ENCODE results near the gene OR1F1. TPM values are rescaled to one million over a fixed set of nuclear protein-coding genes. Genes with fewer than 3 reads are reported as not detected.
"Not testable (repeated sequence)": the region's sequence is repeated elsewhere in the genome, so short reads cannot be mapped to it uniquely, and the experiment has no call there.

Gene OR1F1
- polyA plus RNA-seq, 3 donors = not detected

- DNase-seq (ENCODE audit: low read depth in 3 of 3, low spot score in 2 of 3) = no peak
These were observed 16.0 kb upstream of the OR1F1 start for GRCh38 chr16:3171855-3172593.

GRCh38 chr16:3173892-3174617, 13.9 kb upstream of the OR1F1 start:
- DNase-seq (ENCODE audit: low read depth in 3 of 3, low spot score in 2 of 3) = no peak

- DNase-seq (ENCODE audit: low read depth in 3 of 3, low spot score in 2 of 3) = no peak
These were observed 13.3 kb upstream of the OR1F1 start for GRCh38 chr16:3174618-3175148.

- DNase-seq (ENCODE audit: low read depth in 3 of 3, low spot score in 2 of 3) = no peak
These were observed 12.6 kb upstream of the OR1F1 start for GRCh38 chr16:3175157-3176093.

- DNase-seq (ENCODE audit: low read depth in 3 of 3, low spot score in 2 of 3) = no peak
These were observed 8.4 kb upstream of the OR1F1 start for GRCh38 chr16:3179651-3180050.

- DNase-seq (ENCODE audit: low read depth in 3 of 3, low spot score in 2 of 3) = no peak
These were observed 7.5 kb upstream of the OR1F1 start for GRCh38 chr16:3180445-3180878.

GRCh38 chr16:3182293-3182607, 5.8 kb upstream of the OR1F1 start:
- not testable (repeated sequence) for DNase-seq (ENCODE audit: low read depth in 3 of 3, low spot score in 2 of 3)

- DNase-seq (ENCODE audit: low read depth in 3 of 3, low spot score in 2 of 3) = no peak
These were observed 5.2 kb upstream of the OR1F1 start for GRCh38 chr16:3182608-3183444.

- no peak for DNase-seq (ENCODE audit: low read depth in 3 of 3, low spot score in 2 of 3)
These were observed 4.4 kb upstream of the OR1F1 start for GRCh38 chr16:3183445-3184139.

- DNase-seq (ENCODE audit: low read depth in 3 of 3, low spot score in 2 of 3) = no peak
These were observed 886 bp upstream of the OR1F1 start for GRCh38 chr16:3186946-3187690.

- DNase-seq (ENCODE audit: low read depth in 3 of 3, low spot score in 2 of 3) = no peak
These were observed 596 bp downstream of the OR1F1 start for GRCh38 chr16:3188675-3188924.

- no peak for DNase-seq (ENCODE audit: low read depth in 3 of 3, low spot score in 2 of 3)
These were observed 1.2 kb downstream of the OR1F1 start for GRCh38 chr16:3188925-3189825.

- DNase-seq (ENCODE audit: low read depth in 3 of 3, low spot score in 2 of 3) = no peak
These were observed 1.9 kb downstream of the OR1F1 start for GRCh38 chr16:3189869-3190268.

GRCh38 chr16:3190949-3191353, 2.9 kb downstream of the OR1F1 start:
- DNase-seq (ENCODE audit: low read depth in 3 of 3, low spot score in 2 of 3) = no peak

GRCh38 chr16:3192476-3193019, 4.5 kb downstream of the OR1F1 start:
- DNase-seq (ENCODE audit: low read depth in 3 of 3, low spot score in 2 of 3) = no peak

- no peak for DNase-seq (ENCODE audit: low read depth in 3 of 3, low spot score in 2 of 3)
These were observed 5.5 kb downstream of the OR1F1 start for GRCh38 chr16:3193221-3194212.

- DNase-seq (ENCODE audit: low read depth in 3 of 3, low spot score in 2 of 3) = no peak
These were observed 6.8 kb downstream of the OR1F1 start for GRCh38 chr16:3194792-3195191.

Measured in right renal cortex interstitium (tissue), 3 donors.